ENCODE results near the gene ARHGAP25.

The ARHGAP25 gene

DNA sequence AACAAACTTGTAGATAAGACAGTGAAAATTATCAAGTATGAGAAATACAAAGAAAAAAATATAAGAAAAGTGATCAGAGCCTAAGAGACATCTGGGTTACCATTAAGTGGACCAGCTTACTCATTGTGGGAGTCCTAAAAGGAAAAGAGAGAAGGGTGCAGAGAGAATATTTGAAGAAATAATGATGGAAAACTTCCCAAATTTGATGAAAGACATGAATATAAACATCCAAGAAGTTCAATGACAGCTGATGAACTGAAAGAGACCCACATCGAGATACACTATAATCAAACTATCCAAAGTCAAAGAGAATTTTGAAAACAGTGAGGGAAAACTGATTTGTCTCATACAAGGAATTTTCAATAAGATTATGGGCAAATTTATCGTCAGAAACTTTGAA lies 22.5 kb downstream of the ARHGAP25 start:
- DNase-seq (ENCODE audit: low spot score): no peak
- TF ChIP-seq CTCF (conservative IDR thresholded peaks at IDR 0.05; ENCODE audit: low read depth): no peak
- ChIA-PET CTCF (interaction anchor here (0.6 to 1.7 kb wide), 2 partner anchors 168 to 293 kb away, joined by 3 to 5 read pairs; no protein-coding TSS in a partner anchor), POLR2A (ENCODE audit: low non-redundant PET) (no interaction called here)
- H3K27ac ChIP-seq: no peak overlapping the region

GRCh38 chr2:68762100-68762499 lies 27.5 kb downstream of the ARHGAP25 start:
- DNase-seq (ENCODE audit: low spot score): no peak
- no peak overlapping the region for H3K27ac ChIP-seq
- ChIA-PET CTCF (interaction anchor here (0.5 kb wide), 1 partner anchor 275 kb away, joined by 3 read pairs; no protein-coding TSS in a partner anchor), POLR2A (ENCODE audit: low non-redundant PET) (no interaction called here)
- no peak for TF ChIP-seq CTCF (conservative IDR thresholded peaks at IDR 0.05; ENCODE audit: low read depth)

DNA sequence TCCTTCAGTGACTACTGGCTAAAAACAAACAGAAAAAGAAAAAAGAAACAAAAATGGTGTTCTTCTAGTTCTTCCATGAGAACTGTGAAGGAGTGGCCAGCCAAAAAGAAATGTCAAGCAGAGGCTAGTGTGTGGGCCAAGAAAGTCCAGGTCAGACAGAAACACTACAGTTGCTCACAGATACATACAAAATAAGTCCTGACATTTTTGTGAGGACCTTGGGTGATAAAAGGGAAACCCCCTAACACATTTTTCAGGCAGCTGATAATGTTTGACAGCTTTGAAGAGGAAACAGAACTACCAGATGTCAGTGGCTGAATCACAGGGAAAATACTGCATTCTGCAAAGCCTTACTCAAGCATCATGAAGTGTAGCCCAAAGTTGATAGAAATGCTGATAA lies 28.1 kb downstream of the ARHGAP25 start:
- TF ChIP-seq CTCF (conservative IDR thresholded peaks at IDR 0.05; ENCODE audit: low read depth): no peak
- no peak for DNase-seq (ENCODE audit: low spot score)
- ChIA-PET CTCF (interaction anchor here (0.6 kb wide), 1 partner anchor 10 kb away, joined by 3 read pairs; no protein-coding TSS in a partner anchor), POLR2A (ENCODE audit: low non-redundant PET) (no interaction called here)
- no peak overlapping the region for H3K27ac ChIP-seq

GRCh38 chr2:68764041-68764805 lies 29.6 kb downstream of the ARHGAP25 start:
- H3K27ac ChIP-seq: no peak overlapping the region
- ChIA-PET POLR2A (ENCODE audit: low non-redundant PET) (no interaction called here), CTCF (interaction anchor here (0.6 to 1.4 kb wide), 4 partner anchors 11 to 75 kb away, joined by 3 to 6 read pairs (median 4); no protein-coding TSS in a partner anchor)
- DNase-seq (ENCODE audit: low spot score): no peak
- TF ChIP-seq CTCF (conservative IDR thresholded peaks at IDR 0.05; ENCODE audit: low read depth): no peak

- POLR2A ChIA-PET (ENCODE audit: low non-redundant PET): no interaction called here
- H3K27ac ChIP-seq: no peak overlapping the region
- CTCF ChIA-PET: interaction anchor here (0.7 to 1.4 kb wide), 3 partner anchors 12 to 75 kb away, joined by 3 to 6 read pairs (median 5); no protein-coding TSS in a partner anchor
Observed at GRCh38 chr2:68764806-68765311, 30.2 kb downstream of the ARHGAP25 start.

More at GRCh38 chr2:68764806-68765311, 30.2 kb downstream of the ARHGAP25 start:
- TF ChIP-seq CTCF (conservative IDR thresholded peaks at IDR 0.05; ENCODE audit: low read depth): no peak
- no peak for DNase-seq (ENCODE audit: low spot score)
